Keratinocyte (primary cell): ENCODE measurements around the gene KCTD21.

Experiments used
- EZH2 ChIP-seq: IDR thresholded peaks from one replicate; pipeline ENCODE4 v1.6.1; 2012; ENCODE audit warnings: inconsistent platforms, mild to moderate bottlenecking, low read length, moderate library complexity
- TF ChIP-seq, protein P1 (sequence below), 3 experiments: IDR thresholded peaks in 1 of 3; conservative IDR thresholded peaks in 1 of 3; optimal IDR thresholded peaks in 1 of 3; 2 replicates in 2 of 3; 3 replicates in 1 of 3; pipeline versions ENCODE3 to v1.5.1; 2011; ENCODE audit warnings: low read length in 3 of 3, mild to moderate bottlenecking in 3 of 3, moderate library complexity in 2 of 3, control low read depth in 1 of 3, inconsistent platforms in 1 of 3; ENCODE audit not compliant: insufficient read depth in 2 of 3; ENCODE audit errors: extremely low read depth in 1 of 3

DNA sequence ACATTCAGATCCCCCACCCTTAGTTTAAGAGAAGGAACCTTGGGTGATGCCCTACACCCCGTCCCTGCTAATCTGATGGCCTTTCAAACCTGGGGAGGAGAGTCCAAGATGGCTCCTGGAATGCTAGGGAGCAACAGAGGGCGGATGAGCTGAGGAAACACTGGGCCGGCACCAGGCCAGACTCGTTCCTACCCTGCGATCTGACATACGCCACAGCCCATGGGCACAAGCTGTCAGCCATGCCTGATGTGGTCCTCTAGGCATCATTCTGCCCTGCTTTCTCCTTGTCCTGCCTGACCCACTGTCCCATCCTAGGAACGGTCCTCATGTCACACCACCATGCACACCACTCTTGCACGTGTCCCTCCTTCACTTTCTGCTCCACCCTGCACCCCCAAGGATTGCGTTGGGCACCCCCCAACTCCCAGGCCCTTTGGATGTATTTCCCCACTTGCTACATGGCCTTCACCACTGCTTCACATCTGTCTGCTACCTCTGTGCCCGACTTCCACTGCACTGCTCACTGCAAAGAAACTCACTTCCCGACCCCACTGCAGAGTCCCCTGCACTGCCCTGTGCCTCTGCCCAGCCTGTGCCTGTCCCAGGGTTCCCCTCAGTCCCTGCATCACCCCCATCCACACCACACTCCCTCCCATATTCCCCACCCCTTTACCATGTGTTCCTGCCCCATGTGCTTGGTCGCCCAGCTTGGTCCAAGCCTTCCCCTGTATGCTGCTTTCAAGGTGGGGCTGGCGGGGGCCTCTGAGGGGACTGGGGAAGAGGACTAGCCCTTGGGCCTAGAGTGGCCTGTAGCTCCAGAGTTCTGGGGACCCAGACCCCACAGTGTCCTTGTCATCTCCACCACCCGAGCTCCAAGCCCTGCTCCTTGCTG, 29.5 kb upstream of the KCTD21 start:
- TF ChIP-seq, protein P1, sequence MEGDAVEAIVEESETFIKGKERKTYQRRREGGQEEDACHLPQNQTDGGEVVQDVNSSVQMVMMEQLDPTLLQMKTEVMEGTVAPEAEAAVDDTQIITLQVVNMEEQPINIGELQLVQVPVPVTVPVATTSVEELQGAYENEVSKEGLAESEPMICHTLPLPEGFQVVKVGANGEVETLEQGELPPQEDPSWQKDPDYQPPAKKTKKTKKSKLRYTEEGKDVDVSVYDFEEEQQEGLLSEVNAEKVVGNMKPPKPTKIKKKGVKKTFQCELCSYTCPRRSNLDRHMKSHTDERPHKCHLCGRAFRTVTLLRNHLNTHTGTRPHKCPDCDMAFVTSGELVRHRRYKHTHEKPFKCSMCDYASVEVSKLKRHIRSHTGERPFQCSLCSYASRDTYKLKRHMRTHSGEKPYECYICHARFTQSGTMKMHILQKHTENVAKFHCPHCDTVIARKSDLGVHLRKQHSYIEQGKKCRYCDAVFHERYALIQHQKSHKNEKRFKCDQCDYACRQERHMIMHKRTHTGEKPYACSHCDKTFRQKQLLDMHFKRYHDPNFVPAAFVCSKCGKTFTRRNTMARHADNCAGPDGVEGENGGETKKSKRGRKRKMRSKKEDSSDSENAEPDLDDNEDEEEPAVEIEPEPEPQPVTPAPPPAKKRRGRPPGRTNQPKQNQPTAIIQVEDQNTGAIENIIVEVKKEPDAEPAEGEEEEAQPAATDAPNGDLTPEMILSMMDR (optimal IDR thresholded peaks at IDR 0.05 in 1 of 3, IDR thresholded peaks at IDR 0.05 in 1 of 3, conservative IDR thresholded peaks at IDR 0.05 in 1 of 3; ENCODE audit: extremely low read depth in 1 of 3, insufficient read depth in 2 of 3, low read length in 3 of 3) = no peak
- no peak for TF ChIP-seq EZH2
